H1 (cell line): ENCODE data around the gene UBQLN3. TPM values are rescaled to one million over a fixed set of nuclear protein-coding genes. Genes with fewer than 3 reads are reported as not detected.

Experiments used
- CTCF ChIA-PET: fragments of 300-600 bp; sonication (Branson Sonifier 250); formaldehyde crosslinking; loops from one replicate; lab custom pipeline; 2021; ENCODE audit not compliant: partially characterized antibody; lab: Charles Lee
- POLR2A ChIA-PET: fragments of 300-600 bp; sonication (Branson Sonifier 250); formaldehyde crosslinking; loops from one replicate; lab custom pipeline; 2021; ENCODE audit warnings: inconsistent platforms; ENCODE audit not compliant: partially characterized antibody; lab: Charles Lee
- DNase-seq, 2 experiments: peaks; one replicate each; pipeline versions ENCODE4 v3.0.0 to v3.0.0-alpha.2; 2010 to 2022; ENCODE audit warnings: low spot score in 2 of 2, low read depth in 1 of 2, mixed read lengths in 1 of 2
- FAIRE-seq: peaks from 2 replicates; lab custom pipeline; 2011; peaks lifted over from hg19 to GRCh38; lab: Jason Lieb, UNC
- H2AFZ ChIP-seq: 2 replicates; pipeline ENCODE4 v1.8.1; 2012; ENCODE audit warnings: low read length, inconsistent platforms
- H2AK5ac ChIP-seq: 2 replicates; pipeline ENCODE4 v1.6.1; 2013; ENCODE audit warnings: low read depth, low read length
- H2BK120ac ChIP-seq: replicated peaks from 2 replicates; pipeline ENCODE3; 2013; ENCODE audit warnings: low read depth, low read length, inconsistent platforms
- H2BK12ac ChIP-seq: 2 replicates; pipeline ENCODE4 v1.6.1; 2013; ENCODE audit warnings: low read depth, low read length
- H2BK15ac ChIP-seq: 2 replicates; pipeline ENCODE4 v1.6.1; 2013; ENCODE audit warnings: low read length
- H2BK20ac ChIP-seq: 2 replicates; pipeline ENCODE4 v1.6.1; 2013; ENCODE audit warnings: low read length
- H2BK5ac ChIP-seq: 2 replicates; pipeline ENCODE4 v1.6.1; 2013; ENCODE audit warnings: low read depth, low read length
- H3K14ac ChIP-seq: 2 replicates; pipeline ENCODE4 v1.6.1; 2013; ENCODE audit warnings: inconsistent platforms; ENCODE audit not compliant: insufficient read length
- H3K18ac ChIP-seq: 2 replicates; pipeline ENCODE4 v1.6.1; 2013; ENCODE audit warnings: low read length; ENCODE audit errors: extremely low read depth
- H3K23ac ChIP-seq: 2 replicates; pipeline ENCODE4 v1.6.1; 2013; ENCODE audit warnings: inconsistent platforms; ENCODE audit not compliant: insufficient read length
- H3K23me2 ChIP-seq: 2 replicates; pipeline ENCODE4 v1.6.1; 2013; ENCODE audit warnings: low read depth, low read length
- H3K27ac ChIP-seq: 2 replicates; pipeline ENCODE4 v1.6.1; 2011; ENCODE audit warnings: low read depth, low read length, inconsistent platforms
- H3K27me3 ChIP-seq, 4 experiments: replicated peaks in 1 of 4; 1 replicate in 1 of 4; 2 replicates in 3 of 4; pipeline versions ENCODE4 v1.6.1 to v1.8.1; 2011 to 2013; ENCODE audit warnings: low read length in 3 of 4, mild to moderate bottlenecking in 3 of 4, inconsistent platforms in 2 of 4, mixed read lengths in 2 of 4, moderate library complexity in 1 of 4; ENCODE audit not compliant: control insufficient read depth in 3 of 4, insufficient read depth in 3 of 4; ENCODE audit errors: extremely low read depth in 1 of 4
- H3K36me3 ChIP-seq, 4 experiments: 2 replicates each; pipeline versions ENCODE4 v1.6.1 to v1.8.1; 2011 to 2013; ENCODE audit warnings: mild to moderate bottlenecking in 4 of 4, low read length in 3 of 4, moderate library complexity in 2 of 4, control low read depth in 1 of 4, inconsistent platforms in 1 of 4; ENCODE audit not compliant: insufficient read depth in 4 of 4, control insufficient read depth in 2 of 4
- H3K4ac ChIP-seq: replicated peaks from 2 replicates; pipeline ENCODE3; 2013; ENCODE audit warnings: low read length, low read depth, mixed read lengths, inconsistent platforms; ENCODE audit not compliant: insufficient read length
- H3K4me1 ChIP-seq, 4 experiments: replicated peaks in 1 of 4; 1 replicate in 1 of 4; 2 replicates in 3 of 4; pipeline versions ENCODE4 v1.6.1 to v1.8.1; 2011 to 2013; ENCODE audit warnings: low read length in 3 of 4, inconsistent platforms in 2 of 4, mixed read lengths in 1 of 4; ENCODE audit not compliant: insufficient read depth in 4 of 4, control insufficient read depth in 3 of 4
- H3K4me2 ChIP-seq, 2 experiments: 2 replicates each; pipeline versions ENCODE4 v1.6.1 to v1.8.1; 2011 to 2013; ENCODE audit warnings: low read depth in 2 of 2, low read length in 2 of 2, control low read depth in 1 of 2, inconsistent platforms in 1 of 2, mild to moderate bottlenecking in 1 of 2; ENCODE audit not compliant: insufficient read depth in 1 of 2
- H3K4me3 ChIP-seq, 4 experiments: fragments of 200-600, 300-600 bp in 1 of 4; sonication (generic), shearing (Covaris generic), sonication (Bioruptor Twin) in 1 of 4; 2 replicates each; pipeline versions ENCODE4 v1.5.1 to v1.8.1; 2011 to 2016; ENCODE audit warnings: low read length in 4 of 4, low read depth in 3 of 4, control low read depth in 2 of 4, inconsistent platforms in 2 of 4, mild to moderate bottlenecking in 2 of 4, mixed read lengths in 1 of 4, moderate library complexity in 1 of 4; ENCODE audit not compliant: insufficient read depth in 2 of 4; ENCODE audit errors: extremely low read depth in 1 of 4
- H3K56ac ChIP-seq: replicated peaks from 2 replicates; pipeline ENCODE3; 2013; ENCODE audit warnings: low read depth, mild to moderate bottlenecking, mixed read lengths, low read length, inconsistent platforms; ENCODE audit not compliant: insufficient read length
- H3K79me1 ChIP-seq: 2 replicates; pipeline ENCODE4 v1.6.1; 2013; ENCODE audit warnings: low read depth, low read length, control low read depth
- H3K79me2 ChIP-seq, 2 experiments: 2 replicates each; pipeline versions ENCODE4 v1.6.1 to v1.8.1; 2012 to 2013; ENCODE audit warnings: low read length in 2 of 2, mild to moderate bottlenecking in 2 of 2, inconsistent platforms in 1 of 2; ENCODE audit not compliant: insufficient read depth in 2 of 2, control insufficient read depth in 1 of 2
- H3K9ac ChIP-seq, 4 experiments: replicated peaks in 1 of 4; 1 replicate in 1 of 4; 2 replicates in 3 of 4; pipeline versions ENCODE4 v1.6.1 to v1.8.1; 2011 to 2013; ENCODE audit warnings: low read depth in 3 of 4, low read length in 3 of 4, control low read depth in 2 of 4, mild to moderate bottlenecking in 2 of 4, moderate library complexity in 2 of 4, inconsistent platforms in 1 of 4; ENCODE audit errors: extremely low read depth in 1 of 4
- H3K9me3 ChIP-seq, 2 experiments: 2 replicates each; pipeline versions ENCODE4 v1.6.1 to v1.8.1; 2012 to 2013; ENCODE audit warnings: mild to moderate bottlenecking in 2 of 2, moderate library complexity in 2 of 2, control low read depth in 1 of 2, inconsistent platforms in 1 of 2, low read depth in 1 of 2, low read length in 1 of 2, mixed read lengths in 1 of 2; ENCODE audit not compliant: insufficient read depth in 2 of 2
- H4K20me1 ChIP-seq, 2 experiments: replicated peaks in 1 of 2; 2 replicates each; pipeline versions ENCODE3 to v1.8.1; 2011 to 2013; ENCODE audit warnings: inconsistent platforms in 2 of 2, low read length in 2 of 2, mild to moderate bottlenecking in 1 of 2; ENCODE audit not compliant: insufficient read depth in 2 of 2, control insufficient read depth in 1 of 2
- H4K5ac ChIP-seq: 2 replicates; pipeline ENCODE4 v1.6.1; 2013; ENCODE audit warnings: low read length, low read depth, mixed read lengths, inconsistent platforms; ENCODE audit not compliant: insufficient read length
- H4K8ac ChIP-seq: 2 replicates; pipeline ENCODE4 v1.8.0; 2013; ENCODE audit warnings: mild to moderate bottlenecking, moderate library complexity, low read length, inconsistent platforms; ENCODE audit not compliant: insufficient read depth; ENCODE audit errors: extremely low read depth
- H4K91ac ChIP-seq: replicated peaks from 2 replicates; pipeline ENCODE3; 2013; ENCODE audit warnings: low read length, mixed read lengths, inconsistent platforms; ENCODE audit not compliant: insufficient read length
- CBX8 ChIP-seq: fragments of 300-800, 300-1000 bp; sonication (generic); IDR thresholded peaks from 2 replicates; pipeline ENCODE4 v1.7.1; 2016; ENCODE audit warnings: low read depth, low read length, borderline replicate concordance
- CTBP2 ChIP-seq: IDR thresholded peaks from 2 replicates; pipeline ENCODE4 v1.7.0; 2011; ENCODE audit warnings: borderline replicate concordance, mild to moderate bottlenecking, moderate library complexity, mixed read lengths, low read length; ENCODE audit not compliant: insufficient read depth, insufficient read length
- CTCF ChIP-seq, 3 experiments: IDR thresholded peaks; 1 replicate in 2 of 3; 2 replicates in 1 of 3; pipeline versions ENCODE4 v1.5.1 to v1.6.1; 2011; ENCODE audit warnings: low read length in 3 of 3, mild to moderate bottlenecking in 3 of 3, inconsistent platforms in 2 of 3, low read depth in 1 of 3, moderate library complexity in 1 of 3; ENCODE audit not compliant: insufficient read depth in 1 of 3; ENCODE audit errors: control extremely low read depth in 1 of 3
- EP300 ChIP-seq, 2 experiments: IDR thresholded peaks; 1 replicate in 1 of 2; 2 replicates in 1 of 2; pipeline ENCODE4 v1.6.1; 2011 to 2012; ENCODE audit warnings: low read depth in 2 of 2, low read length in 2 of 2, mild to moderate bottlenecking in 2 of 2, borderline replicate concordance in 1 of 2, inconsistent platforms in 1 of 2, moderate library complexity in 1 of 2
- EZH2 ChIP-seq: fragments of 200-600 bp; sonication (generic); IDR thresholded peaks from 2 replicates; pipeline ENCODE4 v1.7.1; 2012; ENCODE audit warnings: low read depth, mild to moderate bottlenecking, moderate library complexity, low read length, inconsistent platforms; ENCODE audit not compliant: severe bottlenecking
- KDM1A ChIP-seq: fragments of 200-600, 300-600 bp; sonication (generic); IDR thresholded peaks from 2 replicates; pipeline ENCODE4 v1.7.1; 2016; ENCODE audit warnings: mild to moderate bottlenecking, low read length, borderline replicate concordance
- PHF8 ChIP-seq: fragments of 200-600 bp; sonication (generic); conservative IDR thresholded peaks from 2 replicates; pipeline ENCODE4 v1.7.1; 2012; ENCODE audit warnings: low read depth, mild to moderate bottlenecking, inconsistent platforms, low read length, moderate library complexity
- SIX5 ChIP-seq: IDR thresholded peaks from 2 replicates; pipeline ENCODE4 v1.6.1; 2011; ENCODE audit warnings: mild to moderate bottlenecking, low read depth, low read length
- SUZ12 ChIP-seq: fragments of 200-600 bp; sonication (generic); IDR thresholded peaks from 2 replicates; pipeline ENCODE4 v1.6.1; 2012; ENCODE audit warnings: mild to moderate bottlenecking, inconsistent platforms, low read length, moderate library complexity, mixed read lengths
- WGBS, 2 experiments: shearing (Covaris generic) in 1 of 2; methylation state at CpG; one replicate each; pipeline versions ENCODE4 v1.1.6 to v1.1.7; 2013 to 2015; ENCODE audit warnings: low lambda C conversion rate in 2 of 2, mixed read lengths in 2 of 2, inconsistent platforms in 1 of 2, low coverage in 1 of 2, missing lambda C conversion rate in 1 of 2; ENCODE audit not compliant: insufficient replicate concordance in 2 of 2, insufficient coverage in 1 of 2, insufficient read length in 1 of 2; ENCODE audit errors: extremely low coverage in 1 of 2, missing lambda C conversion rate in 1 of 2; 5-methylcytosine and 5-hydroxymethylcytosine counted together
- polyA plus RNA-seq, 7 experiments: library from polyadenylated mRNA; depleted of rRNA in 3 of 7; stranded (reverse) in 5 of 7; unstranded in 2 of 7; fragments of >200 nt in 5 of 7; fragments of 200-250 nt in 2 of 7; gene quantifications; 1 replicate in 5 of 7; 2 replicates in 1 of 7; 4 replicates in 1 of 7; pipeline versions ENCODE4 v1.2.1 to v1.2.3, GENCODE V29; 2011 to 2013; ENCODE audit warnings: missing spikeins in 2 of 7, mixed read lengths in 2 of 7
- total RNA-seq: library from RNA; stranded (reverse); fragmentation: NEBNext Ultra II Directional; extraction: Animal tissue kit (Norgen Biotek cat#: 25700); gene quantifications from 2 replicates; pipeline ENCODE4 v1.2.1, GENCODE V29; 2021

The UBQLN3 gene
- total and polyA plus RNA-seq, 2 of the 8 experiments (the other 6 are each of a cell fraction or from before 2014, with no cell fraction given): not detected

GRCh38 chr11:5531053-5531831 lies 21.5 kb upstream of the UBQLN3 start:
- H2AFZ ChIP-seq: no peak overlapping the region
- H3K23me2 ChIP-seq: no peaks in the 10 kb centered on the region
- no peak overlapping the region for H3K4ac ChIP-seq
- H4K20me1 ChIP-seq: no peaks in the 10 kb centered on the region
- no peak overlapping the region for H2BK5ac ChIP-seq
- H3K27ac ChIP-seq: no peak overlapping the region
- no peak overlapping the region for H2AK5ac ChIP-seq
- DNase-seq (no peak), FAIRE-seq (no peak)
- CTCF ChIA-PET: no interaction called here
- no peaks in the 10 kb centered on the region for H3K4me1 ChIP-seq
- no peak overlapping the region for H2BK120ac ChIP-seq
- H4K5ac ChIP-seq: no peak overlapping the region
- no peak overlapping the region for H3K23ac ChIP-seq
- H3K79me2 ChIP-seq: no peaks in the 10 kb centered on the region
- H3K27me3 ChIP-seq: no peaks in the 10 kb centered on the region; a peak in 1 of 7 replicates
- no peaks in the 10 kb centered on the region for H3K9me3 ChIP-seq
- no peak overlapping the region for H3K9ac ChIP-seq
- no peak overlapping the region for H4K91ac ChIP-seq
- H3K4me3 ChIP-seq: no peak overlapping the region
- POLR2A ChIA-PET: no interaction called here
- no peaks in the 10 kb centered on the region for H3K79me1 ChIP-seq
- no peak overlapping the region for H3K14ac ChIP-seq
- H4K8ac ChIP-seq: no peak overlapping the region
- WGBS, 2 experiments: 75% methylated on average over 2 of the region's 2 CpGs; no CpG with 5 or more reads in 1 of the 2 experiments
- H3K4me2 ChIP-seq: no peak overlapping the region
- H3K36me3 ChIP-seq: no peaks in the 10 kb centered on the region
- H2BK20ac ChIP-seq: no peak overlapping the region
- no peak overlapping the region for H3K18ac ChIP-seq
- H2BK12ac ChIP-seq: no peak overlapping the region
- H3K56ac ChIP-seq: no peak overlapping the region
- H2BK15ac ChIP-seq: no peak overlapping the region
- TF ChIP-seq PHF8: no peak
- TF ChIP-seq SIX5: no peak
- TF ChIP-seq CBX8: no peak
- no peak for TF ChIP-seq CTBP2
- TF ChIP-seq CTCF (IDR thresholded peaks at IDR 0.05; ENCODE audit: control extremely low read depth in 1 of 3, insufficient read depth in 1 of 3, low read depth in 1 of 3, low read length in 3 of 3): no peak
- no peak for TF ChIP-seq KDM1A
- no peak for TF ChIP-seq EZH2
- TF ChIP-seq SUZ12: no peak
- no peak for TF ChIP-seq EP300 (IDR thresholded peaks at IDR 0.05; ENCODE audit: borderline replicate concordance in 1 of 2, low read depth in 2 of 2, low read length in 2 of 2)
